Panc1 (cell line): ENCODE data around the gene NAA38. TPM values are rescaled to one million over a fixed set of nuclear protein-coding genes. Genes with fewer than 3 reads are reported as not detected.

Experiments
- ATAC-seq: fragments of 200-7000 bp; cut with Tn5 transposase; 2 replicates; pipeline ENCODE4 v1.9.1; 2020; ENCODE audit warnings: mild to moderate bottlenecking, moderate library complexity
- BruUV-seq: library from RNA; stranded (reverse); fragments of 400-500 nt; replicated peaks from 2 replicates; lab custom pipeline; 2021; lab: Mats Ljungman, UMichigan
- CTCF ChIA-PET: fragments of 300-600 bp; sonication (Branson Sonifier 250); formaldehyde crosslinking; loops from one replicate; lab custom pipeline; 2022; ENCODE audit warnings: antibody characterized with exemption; lab: Charles Lee
- POLR2A ChIA-PET: fragments of 300-600 bp; sonication (Branson Sonifier 250); formaldehyde crosslinking; loops from one replicate; lab custom pipeline; 2022; ENCODE audit warnings: antibody characterized with exemption; lab: Charles Lee
- DNase-seq: peaks from one replicate; pipeline ENCODE4 v3.0.0-alpha.2; 2010; ENCODE audit warnings: low read depth, low spot score
- H3K27ac ChIP-seq: 2 replicates; pipeline ENCODE4 v1.5.1; 2011; ENCODE audit warnings: mild to moderate bottlenecking, low read length, inconsistent platforms
- H3K27me3 ChIP-seq: fragments of 200-500 bp; sonication (Bioruptor generic); 2 replicates; pipeline ENCODE4 v1.6.0; 2014; ENCODE audit warnings: low read length, inconsistent platforms; ENCODE audit not compliant: control insufficient read depth, insufficient read depth
- H3K36me3 ChIP-seq: fragments of 200-500 bp; sonication (Bioruptor generic); 2 replicates; pipeline ENCODE4 v1.5.1; 2014; ENCODE audit warnings: inconsistent platforms, mild to moderate bottlenecking, low read length, moderate library complexity; ENCODE audit not compliant: control insufficient read depth, insufficient read depth
- H3K4me1 ChIP-seq: 2 replicates; pipeline ENCODE4 v1.5.1; 2011; ENCODE audit warnings: inconsistent platforms, mild to moderate bottlenecking, low read length, moderate library complexity; ENCODE audit not compliant: control insufficient read depth, insufficient read depth
- H3K4me3 ChIP-seq, 2 experiments: 2 replicates each; pipeline ENCODE4 v1.5.1; 2011 to 2012; ENCODE audit warnings: low read depth in 2 of 2, low read length in 2 of 2, mild to moderate bottlenecking in 2 of 2, inconsistent platforms in 1 of 2, moderate library complexity in 1 of 2
- H3K9me3 ChIP-seq: fragments of 200-500 bp; sonication (Bioruptor generic); 2 replicates; pipeline ENCODE4 v1.5.1; 2014; ENCODE audit warnings: low read depth, mild to moderate bottlenecking, inconsistent platforms, low read length, moderate library complexity; ENCODE audit not compliant: control insufficient read depth, insufficient read depth
- POLR2AphosphoS5 ChIP-seq: IDR thresholded peaks from 2 replicates; pipeline ENCODE4 v1.6.1; 2012; ENCODE audit warnings: mild to moderate bottlenecking, low read depth, low read length, moderate library complexity
- REST ChIP-seq, 2 experiments: IDR thresholded peaks; 2 replicates each; pipeline ENCODE4 v1.6.1; 2011 to 2012; ENCODE audit warnings: low read depth in 2 of 2, control low read depth in 1 of 2, low read length in 1 of 2, mild to moderate bottlenecking in 1 of 2, moderate library complexity in 1 of 2; ENCODE audit not compliant: insufficient read depth in 1 of 2
- SIN3A ChIP-seq: IDR thresholded peaks from 2 replicates; pipeline ENCODE4 v1.6.1; 2012; ENCODE audit warnings: low read depth, mild to moderate bottlenecking, low read length, moderate library complexity, borderline replicate concordance; ENCODE audit not compliant: insufficient read depth
- TCF7L2 ChIP-seq: IDR thresholded peaks from 2 replicates; pipeline ENCODE4 v1.6.1; 2011; ENCODE audit warnings: mild to moderate bottlenecking, low read depth, low read length, inconsistent platforms
- in situ Hi-C: cut with HindIII; loops from 2 replicates; pipeline ENCODE4 v1.10.0; 2016; ENCODE audit warnings: low sequenced_read_pairs, low pct_unique_long_range_greater_than_20kb
- intact Hi-C: fragments of 100-400 bp; cut with micrococcal nuclease; formaldehyde crosslinking; loops from one replicate; pipeline ENCODE4 v1.10.0; 2022; ENCODE audit not compliant: unreplicated experiment
- total RNA-seq: library from RNA; stranded (reverse); gene quantifications from one replicate; pipeline ENCODE4 v1.2.1, GENCODE V29; 2021; ENCODE audit not compliant: unreplicated experiment
- TF ChIP-seq, protein P1 (sequence below): fragments of 450-650 bp; IDR thresholded peaks from 2 replicates; pipeline ENCODE4 v1.5.1; 2017; ENCODE audit warnings: mild to moderate bottlenecking

The NAA38 gene
- total RNA-seq, 1 experiment from 2014 or later: 75.2 TPM

DNA sequence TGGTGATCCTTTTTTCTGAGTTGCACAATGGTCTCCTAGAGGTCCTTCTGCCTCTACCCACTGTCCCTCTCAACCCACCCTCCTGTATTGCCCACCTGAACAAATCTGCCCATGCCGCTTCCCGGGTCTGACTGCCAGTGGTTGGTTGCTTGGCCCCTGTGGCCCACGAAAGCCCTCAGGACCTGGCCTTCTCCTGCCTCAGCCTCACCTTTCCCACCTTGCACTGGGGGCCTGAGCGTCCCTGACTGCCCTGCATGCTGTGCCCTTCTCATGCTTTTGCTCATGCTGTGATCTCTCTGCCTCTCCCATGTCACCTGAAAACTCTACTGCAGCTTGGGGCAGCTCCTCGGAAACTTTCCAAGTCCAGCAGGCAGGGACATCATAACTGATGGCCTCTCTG is 37.1 kb downstream of the NAA38 start:
- in situ Hi-C loops: no loop called here
- Histone ChIP-seq H3K9me3 (no peaks in the 10 kb centered on the region), H3K27me3 (no peaks in the 10 kb centered on the region), H3K36me3 (no peaks in the 10 kb centered on the region), H3K4me3 (no peak overlapping the region), H3K27ac (no peak overlapping the region), H3K4me1 (no peaks in the 10 kb centered on the region)
- POLR2A ChIA-PET: no interaction called here
- ATAC-seq: no peak
- no peak for TF ChIP-seq REST (IDR thresholded peaks at IDR 0.05; ENCODE audit: insufficient read depth in 1 of 2, low read depth in 2 of 2, low read length in 1 of 2)
- TF ChIP-seq, protein P1, sequence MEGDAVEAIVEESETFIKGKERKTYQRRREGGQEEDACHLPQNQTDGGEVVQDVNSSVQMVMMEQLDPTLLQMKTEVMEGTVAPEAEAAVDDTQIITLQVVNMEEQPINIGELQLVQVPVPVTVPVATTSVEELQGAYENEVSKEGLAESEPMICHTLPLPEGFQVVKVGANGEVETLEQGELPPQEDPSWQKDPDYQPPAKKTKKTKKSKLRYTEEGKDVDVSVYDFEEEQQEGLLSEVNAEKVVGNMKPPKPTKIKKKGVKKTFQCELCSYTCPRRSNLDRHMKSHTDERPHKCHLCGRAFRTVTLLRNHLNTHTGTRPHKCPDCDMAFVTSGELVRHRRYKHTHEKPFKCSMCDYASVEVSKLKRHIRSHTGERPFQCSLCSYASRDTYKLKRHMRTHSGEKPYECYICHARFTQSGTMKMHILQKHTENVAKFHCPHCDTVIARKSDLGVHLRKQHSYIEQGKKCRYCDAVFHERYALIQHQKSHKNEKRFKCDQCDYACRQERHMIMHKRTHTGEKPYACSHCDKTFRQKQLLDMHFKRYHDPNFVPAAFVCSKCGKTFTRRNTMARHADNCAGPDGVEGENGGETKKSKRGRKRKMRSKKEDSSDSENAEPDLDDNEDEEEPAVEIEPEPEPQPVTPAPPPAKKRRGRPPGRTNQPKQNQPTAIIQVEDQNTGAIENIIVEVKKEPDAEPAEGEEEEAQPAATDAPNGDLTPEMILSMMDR: no peak
- TF ChIP-seq TCF7L2: no peak
- CTCF ChIA-PET: no interaction called here
- intact Hi-C loops: no loop called here
- DNase-seq: no peak
- no TSS peak for BruUV-seq

DNA sequence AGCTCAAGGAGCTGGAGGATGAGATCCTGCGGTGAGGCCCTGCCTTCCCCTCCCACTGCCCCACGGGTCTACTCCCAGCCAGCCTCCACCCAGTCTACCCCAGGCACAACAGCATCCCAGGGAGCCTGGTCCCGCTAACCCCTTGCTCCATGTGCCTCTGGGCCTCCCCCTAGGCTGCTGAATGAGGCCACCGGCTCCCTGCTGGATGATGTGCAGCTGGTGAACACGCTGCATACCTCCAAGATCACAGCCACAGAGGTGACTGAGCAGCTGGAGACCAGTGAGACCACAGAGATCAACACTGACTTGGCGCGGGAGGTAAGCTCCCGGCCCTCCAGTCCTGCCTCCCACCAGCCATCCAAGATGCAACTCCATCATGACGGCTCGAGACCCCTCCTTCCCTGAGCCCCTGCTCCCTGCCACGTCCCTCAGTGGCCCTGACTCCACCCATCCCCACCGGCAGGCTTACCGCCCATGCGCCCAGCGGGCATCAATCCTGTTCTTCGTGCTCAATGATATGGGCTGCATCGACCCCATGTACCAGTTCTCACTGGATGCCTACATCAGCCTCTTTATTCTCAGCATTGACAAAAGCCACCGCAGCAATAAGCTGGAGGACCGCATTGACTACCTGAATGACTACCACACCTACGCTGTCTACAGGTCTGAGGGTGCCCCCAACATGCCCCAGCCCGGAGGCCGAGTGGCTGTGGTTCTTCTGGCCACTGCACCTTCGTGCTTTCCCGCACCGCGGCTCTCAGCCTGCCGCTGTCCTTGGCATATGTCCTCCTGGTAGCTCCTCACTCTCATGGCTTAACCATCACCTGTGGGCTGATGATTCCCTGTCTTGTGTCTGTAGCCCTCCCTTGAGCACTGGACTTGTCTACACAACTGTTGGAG is 38.4 kb downstream of the NAA38 start:
- H3K9me3 ChIP-seq: no peaks in the 10 kb centered on the region
- no peaks in the 10 kb centered on the region for H3K27me3 ChIP-seq
- no peaks in the 10 kb centered on the region for H3K4me1 ChIP-seq
- DNase-seq (no peak), ATAC-seq (no peak)
- no peak for TF ChIP-seq POLR2AphosphoS5
- TF ChIP-seq, protein P1: no peak
- TF ChIP-seq SIN3A: no peak
- TF ChIP-seq REST (IDR thresholded peaks at IDR 0.05; ENCODE audit: insufficient read depth in 1 of 2, low read depth in 2 of 2, low read length in 1 of 2): no peak
- TF ChIP-seq TCF7L2: no peak
- POLR2A ChIA-PET: no interaction called here
- intact Hi-C loops (no loop called here), in situ Hi-C loops (no loop called here)
- CTCF ChIA-PET: interaction anchor here (0.6 to 0.9 kb wide), 2 partner anchors 62 to 94 kb away, joined by 3 read pairs; no protein-coding TSS in a partner anchor
- no peak overlapping the region for H3K27ac ChIP-seq
- BruUV-seq: no TSS peak
- no peaks in the 10 kb centered on the region for H3K36me3 ChIP-seq
- no peak overlapping the region for H3K4me3 ChIP-seq
